Right atrium auricular region (tissue), 2 donors: ENCODE data around the gene GPR21. TPM values are rescaled to one million over a fixed set of nuclear protein-coding genes. Genes with fewer than 3 reads are reported as not detected.

Experiments used
- DNase-seq: peaks from one replicate; pipeline ENCODE4 v3.0.0-alpha.2; 2019; ENCODE audit warnings: low spot score
- H3K27ac ChIP-seq, 2 donors: fragments of 200-600 bp; sonication (generic); 1 replicate in 1 of 2; 2 replicates in 1 of 2; pipeline ENCODE4 v1.5.1; 2016 to 2019
- H3K27me3 ChIP-seq, 2 donors: fragments of 200-600 bp; sonication (generic); one replicate each; pipeline versions ENCODE4 v1.5.1 to v1.6.0; 2017 to 2019
- H3K36me3 ChIP-seq: fragments of 200-600 bp; sonication (generic); one replicate; pipeline ENCODE4 v1.5.1; 2016
- H3K4me1 ChIP-seq, 2 donors: fragments of 200-600 bp; sonication (generic); one replicate each; pipeline versions ENCODE4 v1.5.1 to v1.6.0; 2017 to 2019
- H3K4me3 ChIP-seq, 2 donors: fragments of 200-600 bp; sonication (generic); 1 replicate in 1 of 2; 2 replicates in 1 of 2; pipeline ENCODE4 v1.5.1; 2017 to 2019; ENCODE audit warnings: mild to moderate bottlenecking in 1 of 2, moderate library complexity in 1 of 2
- H3K9me3 ChIP-seq, 2 donors: fragments of 200-600 bp; sonication (generic); one replicate each; pipeline ENCODE4 v1.5.1; 2019
- CTCF ChIP-seq, 2 donors: fragments of 200-600 bp; sonication (generic); IDR thresholded peaks; one replicate each; pipeline ENCODE4 v1.5.1; 2019; ENCODE audit warnings: antibody characterized with exemption in 2 of 2
- total RNA-seq, 2 donors: library from RNA; depleted of rRNA; stranded (reverse); fragments of >200 nt; gene quantifications; one replicate each; pipeline ENCODE4 v1.1.0, GENCODE V29; 2016

Gene GPR21
- total RNA-seq, 2 donors from 2014 or later, result 1.4 TPM; not detected in 1

GRCh38 chr9:123041489-123041888 is 8.0 kb downstream of the GPR21 start:
- Histone ChIP-seq H3K4me3 (no peak overlapping the region), H3K27ac (no peak overlapping the region), H3K4me1 (peaks cover 0 to 6% of the 10 kb centered on the region in 2 donors), H3K9me3 (no peaks in the 10 kb centered on the region), H3K27me3 (no peaks in the 10 kb centered on the region), H3K36me3 (no peaks in the 10 kb centered on the region)
- no peak for TF ChIP-seq CTCF (IDR thresholded peaks at IDR 0.05)
- DNase-seq, result no peak

GRCh38 chr9:123043081-123043939 is 9.8 kb downstream of the GPR21 start:
- no peak for TF ChIP-seq CTCF (IDR thresholded peaks at IDR 0.05)
- H3K27ac ChIP-seq, result no peak overlapping the region
- H3K36me3 ChIP-seq, result no peaks in the 10 kb centered on the region
- no peaks in the 10 kb centered on the region for H3K27me3 ChIP-seq
- H3K4me3 ChIP-seq, result no peak overlapping the region
- H3K4me1 ChIP-seq, result peaks cover 0 to 6% of the 10 kb centered on the region in 2 donors
- no peaks in the 10 kb centered on the region for H3K9me3 ChIP-seq
- no peak for DNase-seq

- TF ChIP-seq CTCF (IDR thresholded peaks at IDR 0.05), result no peak
- Histone ChIP-seq H3K9me3 (no peaks in the 10 kb centered on the region), H3K4me1 (peaks cover 0 to 8% of the 10 kb centered on the region in 2 donors), H3K4me3 (no peak overlapping the region), H3K27ac (no peak overlapping the region), H3K36me3 (no peaks in the 10 kb centered on the region), H3K27me3 (no peaks in the 10 kb centered on the region)
- DNase-seq, result no peak
Measured at GRCh38 chr9:123044586-123044985, 11.1 kb downstream of the GPR21 start.

GRCh38 chr9:123046406-123047195 is 13.1 kb downstream of the GPR21 start:
- DNase-seq, result no peak
- H3K4me1 ChIP-seq, result peaks cover 0 to 11% of the 10 kb centered on the region in 2 donors

GRCh38 chr9:123048748-123049147 is 15.3 kb downstream of the GPR21 start:
- no peak overlapping the region for H3K4me3 ChIP-seq
- H3K27me3 ChIP-seq, result no peaks in the 10 kb centered on the region
- no peak for TF ChIP-seq CTCF (IDR thresholded peaks at IDR 0.05)
- no peaks in the 10 kb centered on the region for H3K9me3 ChIP-seq
- H3K27ac ChIP-seq, result peak overlapping the region in 1 of 2 donors; percentile 62
- no peaks in the 10 kb centered on the region for H3K36me3 ChIP-seq
- no peak for DNase-seq
- peaks cover 0 to 14% of the 10 kb centered on the region in 2 donors for H3K4me1 ChIP-seq

More at GRCh38 chr9:123046406-123047195, 13.1 kb downstream of the GPR21 start:
- TF ChIP-seq CTCF (IDR thresholded peaks at IDR 0.05), result no peak
- Histone ChIP-seq H3K9me3 (no peaks in the 10 kb centered on the region), H3K4me3 (no peak overlapping the region), H3K27me3 (no peaks in the 10 kb centered on the region), H3K27ac (peak overlapping the region in 1 of 2 donors; percentile 22), H3K36me3 (no peaks in the 10 kb centered on the region)
